HG02870 (cell line): ENCODE results near the gene ZCCHC14.
"Not testable (repeated sequence)": the region's sequence is repeated elsewhere in the genome, so short reads cannot be mapped to it uniquely, and the experiment has no call there.

Experiments used
- ATAC-seq: cut with Tn5 transposase; IDR thresholded peaks from one replicate; pipeline ENCODE4 v1.9.1; 2021; ENCODE audit warnings: mild to moderate bottlenecking, moderate library complexity; ENCODE audit not compliant: unreplicated experiment

ZCCHC14 gene

GRCh38 chr16:87389914-87390313, 102.9 kb downstream of the ZCCHC14 start:
- ATAC-seq, result not testable (repeated sequence)

- ATAC-seq, result no peak
Observed at GRCh38 chr16:87389245-87389644, 103.6 kb downstream of the ZCCHC14 start.

- ATAC-seq, result no peak
Observed at GRCh38 chr16:87388818-87389134, 104.0 kb downstream of the ZCCHC14 start.

- peak; percentile 53 for ATAC-seq
Observed at GRCh38 chr16:87387942-87388817, 104.6 kb downstream of the ZCCHC14 start.

GRCh38 chr16:87384875-87385167, 108.0 kb downstream of the ZCCHC14 start:
- ATAC-seq, result not testable (repeated sequence)

GRCh38 chr16:87384162-87384874, 108.5 kb downstream of the ZCCHC14 start:
- no peak for ATAC-seq

- ATAC-seq, result peak; percentile 39
Observed at GRCh38 chr16:87383505-87384161, 109.2 kb downstream of the ZCCHC14 start, which contains the start of gene FBXO31. FBXO31 (minus strand) TSS chr16:87383776; CDS start chr16:87383744, 32 bp downstream.

GRCh38 chr16:87382023-87382785, 110.6 kb downstream of the ZCCHC14 start:
- no peak for ATAC-seq

GRCh38 chr16:87380881-87381280, 111.9 kb downstream of the ZCCHC14 start:
- no peak for ATAC-seq

GRCh38 chr16:87380403-87380802, 112.4 kb downstream of the ZCCHC14 start:
- ATAC-seq, result no peak

- ATAC-seq, result not testable (repeated sequence)
Observed at GRCh38 chr16:87379312-87379752, 113.5 kb downstream of the ZCCHC14 start.

GRCh38 chr16:87376660-87377059, 116.2 kb downstream of the ZCCHC14 start:
- ATAC-seq, result no peak

GRCh38 chr16:87375426-87376135, 117.2 kb downstream of the ZCCHC14 start:
- ATAC-seq, result no peak

- ATAC-seq, result no peak
Observed at GRCh38 chr16:87374313-87374712, 118.5 kb downstream of the ZCCHC14 start.

- ATAC-seq, result no peak
Observed at GRCh38 chr16:87372305-87372704, 120.5 kb downstream of the ZCCHC14 start.

GRCh38 chr16:87371261-87371866, 121.5 kb downstream of the ZCCHC14 start:
- ATAC-seq, result no peak

GRCh38 chr16:87369796-87370719, 122.8 kb downstream of the ZCCHC14 start:
- ATAC-seq, result no peak

- ATAC-seq, result no peak
Observed at GRCh38 chr16:87369117-87369765, 123.6 kb downstream of the ZCCHC14 start.
